H1 (cell line): ENCODE results near the gene ASPHD2. TPM values are rescaled to one million over a fixed set of nuclear protein-coding genes. Genes with fewer than 3 reads are reported as not detected.

Experiments
- CTCF ChIA-PET: fragments of 300-600 bp; sonication (Branson Sonifier 250); formaldehyde crosslinking; loops from one replicate; lab custom pipeline; 2021; ENCODE audit not compliant: partially characterized antibody; lab: Charles Lee
- POLR2A ChIA-PET: fragments of 300-600 bp; sonication (Branson Sonifier 250); formaldehyde crosslinking; loops from one replicate; lab custom pipeline; 2021; ENCODE audit warnings: inconsistent platforms; ENCODE audit not compliant: partially characterized antibody; lab: Charles Lee
- DNase-seq, 2 experiments: peaks; one replicate each; pipeline versions ENCODE4 v3.0.0 to v3.0.0-alpha.2; 2010 to 2022; ENCODE audit warnings: low spot score in 2 of 2, low read depth in 1 of 2, mixed read lengths in 1 of 2
- FAIRE-seq: peaks from 2 replicates; lab custom pipeline; 2011; peaks lifted over from hg19 to GRCh38; lab: Jason Lieb, UNC
- H2AFZ ChIP-seq: 2 replicates; pipeline ENCODE4 v1.8.1; 2012; ENCODE audit warnings: low read length, inconsistent platforms
- H2AK5ac ChIP-seq: 2 replicates; pipeline ENCODE4 v1.6.1; 2013; ENCODE audit warnings: low read depth, low read length
- H2BK120ac ChIP-seq: replicated peaks from 2 replicates; pipeline ENCODE3; 2013; ENCODE audit warnings: low read depth, low read length, inconsistent platforms
- H2BK12ac ChIP-seq: 2 replicates; pipeline ENCODE4 v1.6.1; 2013; ENCODE audit warnings: low read depth, low read length
- H2BK15ac ChIP-seq: 2 replicates; pipeline ENCODE4 v1.6.1; 2013; ENCODE audit warnings: low read length
- H2BK20ac ChIP-seq: 2 replicates; pipeline ENCODE4 v1.6.1; 2013; ENCODE audit warnings: low read length
- H2BK5ac ChIP-seq: 2 replicates; pipeline ENCODE4 v1.6.1; 2013; ENCODE audit warnings: low read depth, low read length
- H3K14ac ChIP-seq: 2 replicates; pipeline ENCODE4 v1.6.1; 2013; ENCODE audit warnings: inconsistent platforms; ENCODE audit not compliant: insufficient read length
- H3K18ac ChIP-seq: 2 replicates; pipeline ENCODE4 v1.6.1; 2013; ENCODE audit warnings: low read length; ENCODE audit errors: extremely low read depth
- H3K23ac ChIP-seq: 2 replicates; pipeline ENCODE4 v1.6.1; 2013; ENCODE audit warnings: inconsistent platforms; ENCODE audit not compliant: insufficient read length
- H3K23me2 ChIP-seq: 2 replicates; pipeline ENCODE4 v1.6.1; 2013; ENCODE audit warnings: low read depth, low read length
- H3K27ac ChIP-seq: 2 replicates; pipeline ENCODE4 v1.6.1; 2011; ENCODE audit warnings: low read depth, low read length, inconsistent platforms
- H3K27me3 ChIP-seq, 4 experiments: replicated peaks in 1 of 4; 1 replicate in 1 of 4; 2 replicates in 3 of 4; pipeline versions ENCODE4 v1.6.1 to v1.8.1; 2011 to 2013; ENCODE audit warnings: low read length in 3 of 4, mild to moderate bottlenecking in 3 of 4, inconsistent platforms in 2 of 4, mixed read lengths in 2 of 4, moderate library complexity in 1 of 4; ENCODE audit not compliant: control insufficient read depth in 3 of 4, insufficient read depth in 3 of 4; ENCODE audit errors: extremely low read depth in 1 of 4
- H3K36me3 ChIP-seq, 4 experiments: 2 replicates each; pipeline versions ENCODE4 v1.6.1 to v1.8.1; 2011 to 2013; ENCODE audit warnings: mild to moderate bottlenecking in 4 of 4, low read length in 3 of 4, moderate library complexity in 2 of 4, control low read depth in 1 of 4, inconsistent platforms in 1 of 4; ENCODE audit not compliant: insufficient read depth in 4 of 4, control insufficient read depth in 2 of 4
- H3K4ac ChIP-seq: replicated peaks from 2 replicates; pipeline ENCODE3; 2013; ENCODE audit warnings: low read length, low read depth, mixed read lengths, inconsistent platforms; ENCODE audit not compliant: insufficient read length
- H3K4me1 ChIP-seq, 4 experiments: replicated peaks in 1 of 4; 1 replicate in 1 of 4; 2 replicates in 3 of 4; pipeline versions ENCODE4 v1.6.1 to v1.8.1; 2011 to 2013; ENCODE audit warnings: low read length in 3 of 4, inconsistent platforms in 2 of 4, mixed read lengths in 1 of 4; ENCODE audit not compliant: insufficient read depth in 4 of 4, control insufficient read depth in 3 of 4
- H3K4me2 ChIP-seq, 2 experiments: 2 replicates each; pipeline versions ENCODE4 v1.6.1 to v1.8.1; 2011 to 2013; ENCODE audit warnings: low read depth in 2 of 2, low read length in 2 of 2, control low read depth in 1 of 2, inconsistent platforms in 1 of 2, mild to moderate bottlenecking in 1 of 2; ENCODE audit not compliant: insufficient read depth in 1 of 2
- H3K4me3 ChIP-seq, 4 experiments: fragments of 200-600, 300-600 bp in 1 of 4; sonication (generic), shearing (Covaris generic), sonication (Bioruptor Twin) in 1 of 4; 2 replicates each; pipeline versions ENCODE4 v1.5.1 to v1.8.1; 2011 to 2016; ENCODE audit warnings: low read length in 4 of 4, low read depth in 3 of 4, control low read depth in 2 of 4, inconsistent platforms in 2 of 4, mild to moderate bottlenecking in 2 of 4, mixed read lengths in 1 of 4, moderate library complexity in 1 of 4; ENCODE audit not compliant: insufficient read depth in 2 of 4; ENCODE audit errors: extremely low read depth in 1 of 4
- H3K56ac ChIP-seq: replicated peaks from 2 replicates; pipeline ENCODE3; 2013; ENCODE audit warnings: low read depth, mild to moderate bottlenecking, mixed read lengths, low read length, inconsistent platforms; ENCODE audit not compliant: insufficient read length
- H3K79me1 ChIP-seq: 2 replicates; pipeline ENCODE4 v1.6.1; 2013; ENCODE audit warnings: low read depth, low read length, control low read depth
- H3K79me2 ChIP-seq, 2 experiments: 2 replicates each; pipeline versions ENCODE4 v1.6.1 to v1.8.1; 2012 to 2013; ENCODE audit warnings: low read length in 2 of 2, mild to moderate bottlenecking in 2 of 2, inconsistent platforms in 1 of 2; ENCODE audit not compliant: insufficient read depth in 2 of 2, control insufficient read depth in 1 of 2
- H3K9ac ChIP-seq, 4 experiments: replicated peaks in 1 of 4; 1 replicate in 1 of 4; 2 replicates in 3 of 4; pipeline versions ENCODE4 v1.6.1 to v1.8.1; 2011 to 2013; ENCODE audit warnings: low read depth in 3 of 4, low read length in 3 of 4, control low read depth in 2 of 4, mild to moderate bottlenecking in 2 of 4, moderate library complexity in 2 of 4, inconsistent platforms in 1 of 4; ENCODE audit errors: extremely low read depth in 1 of 4
- H3K9me3 ChIP-seq, 2 experiments: 2 replicates each; pipeline versions ENCODE4 v1.6.1 to v1.8.1; 2012 to 2013; ENCODE audit warnings: mild to moderate bottlenecking in 2 of 2, moderate library complexity in 2 of 2, control low read depth in 1 of 2, inconsistent platforms in 1 of 2, low read depth in 1 of 2, low read length in 1 of 2, mixed read lengths in 1 of 2; ENCODE audit not compliant: insufficient read depth in 2 of 2
- H4K20me1 ChIP-seq, 2 experiments: replicated peaks in 1 of 2; 2 replicates each; pipeline versions ENCODE3 to v1.8.1; 2011 to 2013; ENCODE audit warnings: inconsistent platforms in 2 of 2, low read length in 2 of 2, mild to moderate bottlenecking in 1 of 2; ENCODE audit not compliant: insufficient read depth in 2 of 2, control insufficient read depth in 1 of 2
- H4K5ac ChIP-seq: 2 replicates; pipeline ENCODE4 v1.6.1; 2013; ENCODE audit warnings: low read length, low read depth, mixed read lengths, inconsistent platforms; ENCODE audit not compliant: insufficient read length
- H4K8ac ChIP-seq: 2 replicates; pipeline ENCODE4 v1.8.0; 2013; ENCODE audit warnings: mild to moderate bottlenecking, moderate library complexity, low read length, inconsistent platforms; ENCODE audit not compliant: insufficient read depth; ENCODE audit errors: extremely low read depth
- H4K91ac ChIP-seq: replicated peaks from 2 replicates; pipeline ENCODE3; 2013; ENCODE audit warnings: low read length, mixed read lengths, inconsistent platforms; ENCODE audit not compliant: insufficient read length
- ATF3 ChIP-seq: IDR thresholded peaks from 2 replicates; pipeline ENCODE4 v1.6.1; 2011; ENCODE audit warnings: low read depth, mild to moderate bottlenecking, low read length; ENCODE audit not compliant: insufficient read depth
- BRCA1 ChIP-seq: IDR thresholded peaks from 2 replicates; pipeline ENCODE4 v1.6.1; 2012; ENCODE audit warnings: low read depth, low read length, improper control_type of control experiment
- CBX8 ChIP-seq: fragments of 300-800, 300-1000 bp; sonication (generic); IDR thresholded peaks from 2 replicates; pipeline ENCODE4 v1.7.1; 2016; ENCODE audit warnings: low read depth, low read length, borderline replicate concordance
- CTBP2 ChIP-seq: IDR thresholded peaks from 2 replicates; pipeline ENCODE4 v1.7.0; 2011; ENCODE audit warnings: borderline replicate concordance, mild to moderate bottlenecking, moderate library complexity, mixed read lengths, low read length; ENCODE audit not compliant: insufficient read depth, insufficient read length
- EGR1 ChIP-seq: IDR thresholded peaks from 2 replicates; pipeline ENCODE4 v1.6.1; 2011; ENCODE audit warnings: low read depth, low read length, borderline replicate concordance
- EZH2 ChIP-seq: fragments of 200-600 bp; sonication (generic); IDR thresholded peaks from 2 replicates; pipeline ENCODE4 v1.7.1; 2012; ENCODE audit warnings: low read depth, mild to moderate bottlenecking, moderate library complexity, low read length, inconsistent platforms; ENCODE audit not compliant: severe bottlenecking
- JUN ChIP-seq: IDR thresholded peaks from 2 replicates; pipeline ENCODE4 v1.6.1; 2011; ENCODE audit warnings: low read depth, mild to moderate bottlenecking, improper control_type of control experiment, low read length
- JUND ChIP-seq: IDR thresholded peaks from 2 replicates; pipeline ENCODE4 v1.6.1; 2011; ENCODE audit warnings: mild to moderate bottlenecking, improper control_type of control experiment, low read length
- SIX5 ChIP-seq: IDR thresholded peaks from 2 replicates; pipeline ENCODE4 v1.6.1; 2011; ENCODE audit warnings: mild to moderate bottlenecking, low read depth, low read length
- TBP ChIP-seq: IDR thresholded peaks from 2 replicates; pipeline ENCODE4 v1.6.1; 2011; ENCODE audit warnings: low read depth, low read length, improper control_type of control experiment
- TCF12 ChIP-seq: IDR thresholded peaks from 2 replicates; pipeline ENCODE4 v1.6.1; 2011; ENCODE audit warnings: low read depth, mild to moderate bottlenecking, low read length
- USF2 ChIP-seq: IDR thresholded peaks from 2 replicates; pipeline ENCODE4 v1.6.1; 2011; ENCODE audit warnings: low read length, improper control_type of control experiment
- YY1 ChIP-seq: IDR thresholded peaks from 2 replicates; pipeline ENCODE4 v1.6.1; 2011; ENCODE audit warnings: low read depth, mild to moderate bottlenecking, low read length
- WGBS, 2 experiments: shearing (Covaris generic) in 1 of 2; methylation state at CpG; one replicate each; pipeline versions ENCODE4 v1.1.6 to v1.1.7; 2013 to 2015; ENCODE audit warnings: low lambda C conversion rate in 2 of 2, mixed read lengths in 2 of 2, inconsistent platforms in 1 of 2, low coverage in 1 of 2, missing lambda C conversion rate in 1 of 2; ENCODE audit not compliant: insufficient replicate concordance in 2 of 2, insufficient coverage in 1 of 2, insufficient read length in 1 of 2; ENCODE audit errors: extremely low coverage in 1 of 2, missing lambda C conversion rate in 1 of 2; 5-methylcytosine and 5-hydroxymethylcytosine counted together
- polyA plus RNA-seq, 7 experiments: library from polyadenylated mRNA; depleted of rRNA in 3 of 7; stranded (reverse) in 5 of 7; unstranded in 2 of 7; fragments of >200 nt in 5 of 7; fragments of 200-250 nt in 2 of 7; gene quantifications; 1 replicate in 5 of 7; 2 replicates in 1 of 7; 4 replicates in 1 of 7; pipeline versions ENCODE4 v1.2.1 to v1.2.3, GENCODE V29; 2011 to 2013; ENCODE audit warnings: missing spikeins in 2 of 7, mixed read lengths in 2 of 7
- total RNA-seq: library from RNA; stranded (reverse); fragmentation: NEBNext Ultra II Directional; extraction: Animal tissue kit (Norgen Biotek cat#: 25700); gene quantifications from 2 replicates; pipeline ENCODE4 v1.2.1, GENCODE V29; 2021

The ASPHD2 gene
- total and polyA plus RNA-seq, 2 of the 8 experiments (the other 6 are each of a cell fraction or from before 2014, with no cell fraction given): 7.2 to 11.0 TPM

GRCh38 chr22:26480611-26480932 is 51.5 kb downstream of the ASPHD2 start:
- peaks cover 0 to 5% of the 10 kb centered on the region in 2 experiments for H4K20me1 ChIP-seq
- peaks cover 11% of the 10 kb centered on the region for H3K23me2 ChIP-seq
- no peak overlapping the region for H2BK12ac ChIP-seq
- H2BK5ac ChIP-seq: no peak overlapping the region
- H3K27ac ChIP-seq: no peak overlapping the region
- H2BK120ac ChIP-seq: no peak overlapping the region
- no peak overlapping the region for H3K4me3 ChIP-seq
- peak overlapping the region in 1 of 4 experiments; percentile 65; a peak in 1 of 7 replicates for H3K9ac ChIP-seq
- 97% methylated on average over 2 of the region's 2 CpGs; no CpG with 5 or more reads in 1 of the 2 experiments for whole genome bisulfite sequencing, 2 experiments
- no peak overlapping the region for H4K8ac ChIP-seq
- H3K4me1 ChIP-seq: peaks cover 0 to 14% (median 6%) of the 10 kb centered on the region in 4 experiments; a peak in 5 of 7 replicates
- no peak overlapping the region for H3K4ac ChIP-seq
- DNase-seq (no peak), FAIRE-seq (no peak)
- 0 out of 2 replicates have a peak, but pooled peaks cover 2% of the 10 kb centered on the region for H3K79me1 ChIP-seq
- H3K27me3 ChIP-seq: no peaks in the 10 kb centered on the region; a peak in 1 of 7 replicates
- no peak overlapping the region for H4K91ac ChIP-seq
- H3K18ac ChIP-seq: no peak overlapping the region
- ChIA-PET POLR2A (interaction anchor here (1.1 to 1.2 kb wide), 3 partner anchors 9 to 32 kb away, joined by 3 to 4 read pairs (median 3); no protein-coding TSS in a partner anchor), CTCF (interaction anchor here (0.9 to 2.8 kb wide), 5 partner anchors 13 to 185 kb away, joined by 3 to 18 read pairs (median 3); no protein-coding TSS in a partner anchor)
- H4K5ac ChIP-seq: no peak overlapping the region
- no peaks in the 10 kb centered on the region for H3K9me3 ChIP-seq
- no peak overlapping the region for H2AK5ac ChIP-seq
- H3K79me2 ChIP-seq: peaks cover 9 to 55% of the 10 kb centered on the region in 2 experiments
- no peak overlapping the region for H3K14ac ChIP-seq
- no peak overlapping the region for H2BK20ac ChIP-seq
- peak overlapping the region in 1 of 2 experiments; percentile 96; a peak in 1 of 4 replicates for H3K4me2 ChIP-seq
- H2AFZ ChIP-seq: no peak overlapping the region
- no peak overlapping the region for H3K56ac ChIP-seq
- H2BK15ac ChIP-seq: no peak overlapping the region
- H3K36me3 ChIP-seq: peaks cover 2 to 22% (median 15%) of the 10 kb centered on the region in 4 experiments; a peak in 7 of 8 replicates
- H3K23ac ChIP-seq: no peak overlapping the region
- TF ChIP-seq YY1 (no peak), SIX5 (no peak), ATF3 (no peak), BRCA1 (no peak), JUN (no peak), CTBP2 (no peak), TBP (no peak), TCF12 (no peak), USF2 (no peak), EGR1 (no peak), JUND (no peak), EZH2 (no peak), CBX8 (no peak)
